ENCODE data around the gene PLA2G4C. TPM values are rescaled to one million over a fixed set of nuclear protein-coding genes. Genes with fewer than 3 reads are reported as not detected.

Gene PLA2G4C
- total and polyA plus RNA-seq, 2 experiments from 2014 or later, result 2.9 to 3.4 TPM

- H3K27ac Mint-ChIP-seq, result no peak overlapping the region
- no peaks in the 10 kb centered on the region for H3K27me3 ChIP-seq (ENCODE audit: insufficient read depth)
Observed at GRCh38 chr19:48004236-48004635, 106.4 kb downstream of the PLA2G4C start.

More at GRCh38 chr19:48004236-48004635, 106.4 kb downstream of the PLA2G4C start:
- Histone ChIP-seq H3K4me2 (no peak overlapping the region), H3K36me3 (ENCODE audit: insufficient read depth) (no peaks in the 10 kb centered on the region), H3K27ac (ENCODE audit: low read depth) (no peak overlapping the region), H2AFZ (no peak overlapping the region), H4K20me1 (replicated peaks; ENCODE audit: insufficient read depth) (no peaks in the 10 kb centered on the region), H3K79me2 (replicated peaks; ENCODE audit: insufficient read depth) (no peaks in the 10 kb centered on the region), H3F3A (replicated peaks; ENCODE audit: low read depth) (no peaks in the 10 kb centered on the region), H3K4me3 (no peak overlapping the region), H3K9me2 (ENCODE audit: insufficient read depth) (peaks cover 4% of the 10 kb centered on the region; the same call in 1 of the 2 replicates), H3K4me1 (ENCODE audit: insufficient read depth) (no peaks in the 10 kb centered on the region)
- TF ChIP-seq ZNF462 (CRISPR knock-in tag; IDR thresholded peaks at IDR 0.05) (no peak), STAT1 (IDR thresholded peaks at IDR 0.05; ENCODE audit: unreplicated experiment) (no peak), CREB1 (CRISPR knock-in tag; IDR thresholded peaks at IDR 0.05; ENCODE audit: low read depth) (no peak), ETS1 (IDR thresholded peaks at IDR 0.05) (no peak), NANOG (IDR thresholded peaks at IDR 0.05; ENCODE audit: borderline replicate concordance) (no peak), EZH2 (IDR thresholded peaks at IDR 0.05; ENCODE audit: low read depth, unreplicated experiment) (no peak), EZH2phosphoT487 (IDR thresholded peaks at IDR 0.05; ENCODE audit: unreplicated experiment) (no peak), REST (IDR thresholded peaks at IDR 0.05; ENCODE audit: unreplicated experiment) (no peak), CTCF (conservative IDR thresholded peaks at IDR 0.05; ENCODE audit: low read depth in 2 of 2) (no peak)
- Mint-ChIP-seq H3K9me3 (peaks cover 16% of the 10 kb centered on the region; the same call in 2 of the 3 replicates), H3K4me3 (no peak overlapping the region), H3K36me3 (ENCODE audit: low read depth) (no peaks in the 10 kb centered on the region), H3K4me1 (no peaks in the 10 kb centered on the region), H3K27me3 (ENCODE audit: insufficient read depth, low read depth, poor library complexity) (peaks cover 9% of the 10 kb centered on the region)
- DNase-seq (ENCODE audit: low spot score), result no peak
- no peak for ATAC-seq

Measured in GM23338 (cell line).